Measurements from ENCODE around the gene REXO5. TPM values are rescaled to one million over a fixed set of nuclear protein-coding genes. Genes with fewer than 3 reads are reported as not detected.

Gene REXO5
- total RNA-seq, 1 experiment from 2014 or later = 9.1 TPM

DNA sequence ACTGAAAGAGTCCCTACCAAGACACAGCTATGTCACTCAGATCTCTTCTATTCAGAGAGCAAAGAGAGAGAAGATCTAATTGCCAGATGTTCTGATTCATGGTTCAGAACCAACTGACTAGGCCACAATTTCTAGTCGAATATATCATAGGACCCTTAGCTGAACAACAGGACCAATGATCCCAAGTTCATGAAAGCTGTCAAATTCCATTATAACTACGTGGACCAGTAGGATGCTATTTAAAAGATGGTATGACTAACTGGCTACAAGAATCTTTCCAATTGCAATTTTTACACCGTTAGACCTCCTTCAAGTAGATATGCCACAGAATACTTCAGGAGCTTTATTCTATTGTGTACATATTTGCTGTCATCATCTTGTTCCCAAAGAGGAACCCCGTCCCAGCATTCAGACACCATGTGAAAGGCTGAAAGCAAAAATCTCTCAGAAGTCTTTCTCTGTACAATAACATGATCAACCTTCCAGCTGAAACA, 67.8 kb downstream of the REXO5 start:
- CTCF ChIA-PET = interaction anchor here (1.1 kb wide), 1 partner anchor 24 kb away, joined by 7 read pairs; no protein-coding TSS in a partner anchor
- DNase-seq (ENCODE audit: low spot score) = no peak
- POLR2A ChIA-PET (ENCODE audit: low non-redundant PET) = no interaction called here

DNA sequence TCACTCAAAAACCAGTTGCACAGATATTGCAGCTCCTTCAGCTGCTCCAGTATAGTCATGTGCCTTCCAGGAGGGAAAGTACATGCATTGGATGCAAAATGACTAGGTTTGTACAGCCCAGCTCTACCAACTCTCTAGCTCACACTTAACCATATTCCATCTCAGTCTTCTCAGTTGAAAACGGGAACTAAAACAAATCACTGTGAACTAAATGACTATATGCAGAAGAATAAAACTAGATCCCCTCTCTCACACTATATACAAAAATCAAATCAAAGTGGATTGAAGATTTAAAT, 69.0 kb downstream of the REXO5 start:
- Histone ChIP-seq H3K4me3 (ENCODE audit: low read depth, low read length, poor library complexity, severe bottlenecking) (no peak overlapping the region), H3K4me1 (ENCODE audit: insufficient read depth, low read length, poor library complexity, severe bottlenecking) (peaks cover 7% of the 10 kb centered on the region), H3K36me3 (ENCODE audit: insufficient read depth, low read length, poor library complexity, severe bottlenecking) (no peaks in the 10 kb centered on the region), H3K27ac (ENCODE audit: low read depth, low read length, poor library complexity, severe bottlenecking) (no peak overlapping the region), H3K9me3 (ENCODE audit: low read depth, low read length, poor library complexity, severe bottlenecking) (no peaks in the 10 kb centered on the region), H3K27me3 (replicated peaks; ENCODE audit: insufficient read depth, low read depth, low read length, poor library complexity) (no peaks in the 10 kb centered on the region)
- no peak for TF ChIP-seq EZH2 (IDR thresholded peaks at IDR 0.05; ENCODE audit: borderline replicate concordance, low read depth, low read length, poor library complexity, severe bottlenecking)
- TF ChIP-seq, protein P1, sequence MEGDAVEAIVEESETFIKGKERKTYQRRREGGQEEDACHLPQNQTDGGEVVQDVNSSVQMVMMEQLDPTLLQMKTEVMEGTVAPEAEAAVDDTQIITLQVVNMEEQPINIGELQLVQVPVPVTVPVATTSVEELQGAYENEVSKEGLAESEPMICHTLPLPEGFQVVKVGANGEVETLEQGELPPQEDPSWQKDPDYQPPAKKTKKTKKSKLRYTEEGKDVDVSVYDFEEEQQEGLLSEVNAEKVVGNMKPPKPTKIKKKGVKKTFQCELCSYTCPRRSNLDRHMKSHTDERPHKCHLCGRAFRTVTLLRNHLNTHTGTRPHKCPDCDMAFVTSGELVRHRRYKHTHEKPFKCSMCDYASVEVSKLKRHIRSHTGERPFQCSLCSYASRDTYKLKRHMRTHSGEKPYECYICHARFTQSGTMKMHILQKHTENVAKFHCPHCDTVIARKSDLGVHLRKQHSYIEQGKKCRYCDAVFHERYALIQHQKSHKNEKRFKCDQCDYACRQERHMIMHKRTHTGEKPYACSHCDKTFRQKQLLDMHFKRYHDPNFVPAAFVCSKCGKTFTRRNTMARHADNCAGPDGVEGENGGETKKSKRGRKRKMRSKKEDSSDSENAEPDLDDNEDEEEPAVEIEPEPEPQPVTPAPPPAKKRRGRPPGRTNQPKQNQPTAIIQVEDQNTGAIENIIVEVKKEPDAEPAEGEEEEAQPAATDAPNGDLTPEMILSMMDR (conservative IDR thresholded peaks at IDR 0.05; ENCODE audit: low read depth, low read length) = no peak
- intact Hi-C loops (cut with micrococcal nuclease; ENCODE audit: unreplicated experiment) = no loop called here
- POLR2A ChIA-PET (ENCODE audit: low non-redundant PET) = interaction anchor here (0.6 kb wide), 1 partner anchor 36 kb away, joined by 3 read pairs; no protein-coding TSS in a partner anchor
- DNase-seq (ENCODE audit: low spot score) = no peak
- CTCF ChIA-PET = interaction anchor here (1.1 kb wide), 1 partner anchor 25 kb away, joined by 7 read pairs; no protein-coding TSS in a partner anchor
- no TSS peak for BruUV-seq (replicated peaks)

More for the DNA sequence above, 67.8 kb downstream of the REXO5 start:
- no peak overlapping the region for H3K4me3 ChIP-seq (ENCODE audit: low read depth, low read length, poor library complexity, severe bottlenecking)
- no peak overlapping the region for H3K27ac ChIP-seq (ENCODE audit: low read depth, low read length, poor library complexity, severe bottlenecking)
- H3K4me1 ChIP-seq (ENCODE audit: insufficient read depth, low read length, poor library complexity, severe bottlenecking) = peaks cover 7% of the 10 kb centered on the region
- BruUV-seq (replicated peaks) = no TSS peak
- no peaks in the 10 kb centered on the region for H3K9me3 ChIP-seq (ENCODE audit: low read depth, low read length, poor library complexity, severe bottlenecking)
- intact Hi-C loops (cut with micrococcal nuclease; ENCODE audit: unreplicated experiment) = no loop called here
- no peaks in the 10 kb centered on the region for H3K27me3 ChIP-seq (replicated peaks; ENCODE audit: insufficient read depth, low read depth, low read length, poor library complexity)
- TF ChIP-seq, protein P1 (conservative IDR thresholded peaks at IDR 0.05; ENCODE audit: low read depth, low read length) = no peak
- no peaks in the 10 kb centered on the region for H3K36me3 ChIP-seq (ENCODE audit: insufficient read depth, low read length, poor library complexity, severe bottlenecking)

DNA sequence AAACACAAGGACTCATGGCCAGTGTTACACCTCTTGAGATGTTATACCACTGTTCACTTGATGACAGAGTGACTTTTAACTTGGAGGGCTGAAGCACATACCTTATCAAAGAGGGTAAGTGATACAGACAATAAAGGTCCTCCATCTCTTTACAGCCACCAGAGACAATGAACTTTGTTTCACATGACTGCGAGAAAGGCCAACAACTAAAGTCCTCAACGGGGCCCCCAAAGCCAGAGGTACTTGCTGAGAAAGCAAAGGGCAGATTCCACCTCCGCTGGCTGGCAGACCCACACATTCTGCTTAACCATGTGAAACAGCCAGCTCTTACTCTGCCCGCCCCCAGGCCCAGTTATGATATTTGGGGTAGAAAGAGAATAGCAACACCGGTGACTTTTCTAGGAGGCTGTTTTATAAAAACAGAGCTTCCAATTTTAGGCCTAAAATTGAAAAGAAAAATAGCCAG, 72.4 kb downstream of the REXO5 start:
- ChIA-PET POLR2A (ENCODE audit: low non-redundant PET) (no interaction called here), CTCF (no interaction called here)
- intact Hi-C loops (cut with micrococcal nuclease; ENCODE audit: unreplicated experiment) = no loop called here
- H3K4me3 ChIP-seq (ENCODE audit: low read depth, low read length, poor library complexity, severe bottlenecking) = no peak overlapping the region
- H3K27me3 ChIP-seq (replicated peaks; ENCODE audit: insufficient read depth, low read depth, low read length, poor library complexity) = no peaks in the 10 kb centered on the region
- TF ChIP-seq EZH2 (IDR thresholded peaks at IDR 0.05; ENCODE audit: borderline replicate concordance, low read depth, low read length, poor library complexity, severe bottlenecking) = no peak
- TF ChIP-seq, protein P1 (conservative IDR thresholded peaks at IDR 0.05; ENCODE audit: low read depth, low read length) = no peak
- no peaks in the 10 kb centered on the region for H3K36me3 ChIP-seq (ENCODE audit: insufficient read depth, low read length, poor library complexity, severe bottlenecking)
- no peak overlapping the region for H3K27ac ChIP-seq (ENCODE audit: low read depth, low read length, poor library complexity, severe bottlenecking)
- H3K9me3 ChIP-seq (ENCODE audit: low read depth, low read length, poor library complexity, severe bottlenecking) = no peaks in the 10 kb centered on the region
- no peak for DNase-seq (ENCODE audit: low spot score)
- H3K4me1 ChIP-seq (ENCODE audit: insufficient read depth, low read length, poor library complexity, severe bottlenecking) = peaks cover 7% of the 10 kb centered on the region
- no TSS peak for BruUV-seq (replicated peaks)
